Measurements from ENCODE around the gene LRRC43.

DNA sequence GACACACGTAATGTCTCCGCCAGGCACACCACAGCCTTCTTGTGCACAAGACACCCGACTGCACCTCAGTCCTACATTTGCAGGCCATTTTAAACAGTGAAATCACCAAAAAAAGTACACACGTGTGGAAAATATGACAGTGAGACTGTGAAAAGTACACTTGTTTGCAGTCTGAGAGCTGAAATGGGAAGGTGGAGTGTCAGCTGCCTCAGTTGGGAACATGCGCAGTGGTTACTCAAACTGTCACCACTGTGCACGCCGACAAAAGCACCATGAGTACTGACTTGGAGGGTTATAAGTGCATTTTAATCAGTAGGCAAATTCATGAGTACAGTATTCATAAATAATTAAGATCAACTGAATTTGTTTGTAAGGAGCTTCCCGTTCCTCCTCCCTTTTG is 67.6 kb downstream of the LRRC43 start:
- TF ChIP-seq, protein P1, sequence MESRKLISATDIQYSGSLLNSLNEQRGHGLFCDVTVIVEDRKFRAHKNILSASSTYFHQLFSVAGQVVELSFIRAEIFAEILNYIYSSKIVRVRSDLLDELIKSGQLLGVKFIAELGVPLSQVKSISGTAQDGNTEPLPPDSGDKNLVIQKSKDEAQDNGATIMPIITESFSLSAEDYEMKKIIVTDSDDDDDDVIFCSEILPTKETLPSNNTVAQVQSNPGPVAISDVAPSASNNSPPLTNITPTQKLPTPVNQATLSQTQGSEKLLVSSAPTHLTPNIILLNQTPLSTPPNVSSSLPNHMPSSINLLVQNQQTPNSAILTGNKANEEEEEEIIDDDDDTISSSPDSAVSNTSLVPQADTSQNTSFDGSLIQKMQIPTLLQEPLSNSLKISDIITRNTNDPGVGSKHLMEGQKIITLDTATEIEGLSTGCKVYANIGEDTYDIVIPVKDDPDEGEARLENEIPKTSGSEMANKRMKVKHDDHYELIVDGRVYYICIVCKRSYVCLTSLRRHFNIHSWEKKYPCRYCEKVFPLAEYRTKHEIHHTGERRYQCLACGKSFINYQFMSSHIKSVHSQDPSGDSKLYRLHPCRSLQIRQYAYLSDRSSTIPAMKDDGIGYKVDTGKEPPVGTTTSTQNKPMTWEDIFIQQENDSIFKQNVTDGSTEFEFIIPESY (IDR thresholded peaks at IDR 0.05): no peak
- TF ChIP-seq, protein P2, sequence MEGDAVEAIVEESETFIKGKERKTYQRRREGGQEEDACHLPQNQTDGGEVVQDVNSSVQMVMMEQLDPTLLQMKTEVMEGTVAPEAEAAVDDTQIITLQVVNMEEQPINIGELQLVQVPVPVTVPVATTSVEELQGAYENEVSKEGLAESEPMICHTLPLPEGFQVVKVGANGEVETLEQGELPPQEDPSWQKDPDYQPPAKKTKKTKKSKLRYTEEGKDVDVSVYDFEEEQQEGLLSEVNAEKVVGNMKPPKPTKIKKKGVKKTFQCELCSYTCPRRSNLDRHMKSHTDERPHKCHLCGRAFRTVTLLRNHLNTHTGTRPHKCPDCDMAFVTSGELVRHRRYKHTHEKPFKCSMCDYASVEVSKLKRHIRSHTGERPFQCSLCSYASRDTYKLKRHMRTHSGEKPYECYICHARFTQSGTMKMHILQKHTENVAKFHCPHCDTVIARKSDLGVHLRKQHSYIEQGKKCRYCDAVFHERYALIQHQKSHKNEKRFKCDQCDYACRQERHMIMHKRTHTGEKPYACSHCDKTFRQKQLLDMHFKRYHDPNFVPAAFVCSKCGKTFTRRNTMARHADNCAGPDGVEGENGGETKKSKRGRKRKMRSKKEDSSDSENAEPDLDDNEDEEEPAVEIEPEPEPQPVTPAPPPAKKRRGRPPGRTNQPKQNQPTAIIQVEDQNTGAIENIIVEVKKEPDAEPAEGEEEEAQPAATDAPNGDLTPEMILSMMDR (IDR thresholded peaks at IDR 0.05; ENCODE audit: low read depth, low read length, missing input control): no peak
- TF ChIP-seq RAD21 (IDR thresholded peaks at IDR 0.05) (no peak), TAF1 (conservative IDR thresholded peaks at IDR 0.05) (no peak), ATF3 (IDR thresholded peaks at IDR 0.05) (no peak), JUND (IDR thresholded peaks at IDR 0.05) (no peak), NR2F2 (IDR thresholded peaks at IDR 0.05) (no peak), FOXA2 (IDR thresholded peaks at IDR 0.05) (no peak), GABPA (IDR thresholded peaks at IDR 0.05 in 1 of 2, conservative IDR thresholded peaks at IDR 0.05 in 1 of 2) (no peak), SP1 (IDR thresholded peaks at IDR 0.05) (no peak), YY1 (IDR thresholded peaks at IDR 0.05) (no peak), EGR1 (IDR thresholded peaks at IDR 0.05; ENCODE audit: low read depth in 2 of 2) (no peak)
- TF ChIP-seq, protein P3, sequence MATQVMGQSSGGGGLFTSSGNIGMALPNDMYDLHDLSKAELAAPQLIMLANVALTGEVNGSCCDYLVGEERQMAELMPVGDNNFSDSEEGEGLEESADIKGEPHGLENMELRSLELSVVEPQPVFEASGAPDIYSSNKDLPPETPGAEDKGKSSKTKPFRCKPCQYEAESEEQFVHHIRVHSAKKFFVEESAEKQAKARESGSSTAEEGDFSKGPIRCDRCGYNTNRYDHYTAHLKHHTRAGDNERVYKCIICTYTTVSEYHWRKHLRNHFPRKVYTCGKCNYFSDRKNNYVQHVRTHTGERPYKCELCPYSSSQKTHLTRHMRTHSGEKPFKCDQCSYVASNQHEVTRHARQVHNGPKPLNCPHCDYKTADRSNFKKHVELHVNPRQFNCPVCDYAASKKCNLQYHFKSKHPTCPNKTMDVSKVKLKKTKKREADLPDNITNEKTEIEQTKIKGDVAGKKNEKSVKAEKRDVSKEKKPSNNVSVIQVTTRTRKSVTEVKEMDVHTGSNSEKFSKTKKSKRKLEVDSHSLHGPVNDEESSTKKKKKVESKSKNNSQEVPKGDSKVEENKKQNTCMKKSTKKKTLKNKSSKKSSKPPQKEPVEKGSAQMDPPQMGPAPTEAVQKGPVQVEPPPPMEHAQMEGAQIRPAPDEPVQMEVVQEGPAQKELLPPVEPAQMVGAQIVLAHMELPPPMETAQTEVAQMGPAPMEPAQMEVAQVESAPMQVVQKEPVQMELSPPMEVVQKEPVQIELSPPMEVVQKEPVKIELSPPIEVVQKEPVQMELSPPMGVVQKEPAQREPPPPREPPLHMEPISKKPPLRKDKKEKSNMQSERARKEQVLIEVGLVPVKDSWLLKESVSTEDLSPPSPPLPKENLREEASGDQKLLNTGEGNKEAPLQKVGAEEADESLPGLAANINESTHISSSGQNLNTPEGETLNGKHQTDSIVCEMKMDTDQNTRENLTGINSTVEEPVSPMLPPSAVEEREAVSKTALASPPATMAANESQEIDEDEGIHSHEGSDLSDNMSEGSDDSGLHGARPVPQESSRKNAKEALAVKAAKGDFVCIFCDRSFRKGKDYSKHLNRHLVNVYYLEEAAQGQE (IDR thresholded peaks at IDR 0.05): no peak
- TF ChIP-seq, protein P4, sequence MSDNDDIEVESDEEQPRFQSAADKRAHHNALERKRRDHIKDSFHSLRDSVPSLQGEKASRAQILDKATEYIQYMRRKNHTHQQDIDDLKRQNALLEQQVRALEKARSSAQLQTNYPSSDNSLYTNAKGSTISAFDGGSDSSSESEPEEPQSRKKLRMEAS (IDR thresholded peaks at IDR 0.05): no peak
